Measurements from ENCODE around the gene FCF1. TPM values are rescaled to one million over a fixed set of nuclear protein-coding genes. Genes with fewer than 3 reads are reported as not detected.

Gene FCF1
- total and polyA plus RNA-seq, 2 experiments from 2014 or later = 30.3 to 58.7 TPM

DNA sequence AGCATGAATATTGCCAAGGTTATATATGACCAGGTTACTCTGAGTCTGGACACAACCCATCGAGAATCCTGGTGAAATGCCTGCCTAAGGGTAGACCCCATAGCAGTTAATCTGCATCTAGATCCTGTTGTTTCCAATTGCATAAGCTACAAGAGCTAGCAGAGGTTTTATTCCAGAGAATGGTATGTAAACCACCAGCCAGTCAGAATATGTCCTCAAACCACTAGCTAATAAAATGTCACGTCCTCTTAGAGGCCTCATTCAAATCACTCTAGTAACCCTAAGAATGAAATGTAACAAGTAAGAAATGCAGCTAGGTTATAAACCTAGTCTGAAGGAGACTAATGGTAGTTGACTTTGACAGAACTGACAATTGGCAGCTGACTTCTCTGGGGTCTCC lies 41.2 kb downstream of the FCF1 start:
- Histone ChIP-seq H3K4me1 (ENCODE audit: insufficient read depth) (no peaks in the 10 kb centered on the region), H3K4me2 (no peak overlapping the region), H3K36me3 (ENCODE audit: insufficient read depth) (no peaks in the 10 kb centered on the region), H3K4me3 (no peak overlapping the region), H2AFZ (no peak overlapping the region), H3K27me3 (ENCODE audit: insufficient read depth) (no peaks in the 10 kb centered on the region), H4K20me1 (replicated peaks; ENCODE audit: insufficient read depth) (no peaks in the 10 kb centered on the region), H3K79me2 (replicated peaks; ENCODE audit: insufficient read depth) (no peaks in the 10 kb centered on the region), H3K9me2 (ENCODE audit: insufficient read depth) (no peaks in the 10 kb centered on the region), H3K27ac (ENCODE audit: low read depth) (no peak overlapping the region), H3F3A (replicated peaks; ENCODE audit: low read depth) (no peaks in the 10 kb centered on the region)
- Mint-ChIP-seq H3K4me3 (no peak overlapping the region), H3K36me3 (ENCODE audit: low read depth) (peaks cover 15% of the 10 kb centered on the region; the same call in 2 of the 3 replicates), H3K27ac (no peak overlapping the region), H3K27me3 (ENCODE audit: insufficient read depth, low read depth, poor library complexity) (peaks cover 4% of the 10 kb centered on the region), H3K9me3 (peaks cover 21% of the 10 kb centered on the region), H3K4me1 (no peaks in the 10 kb centered on the region)
- TF ChIP-seq EZH2phosphoT487 (IDR thresholded peaks at IDR 0.05; ENCODE audit: unreplicated experiment) = no peak
- no peak for TF ChIP-seq POLR2AphosphoS5 (IDR thresholded peaks at IDR 0.05; ENCODE audit: low read depth)
- TF ChIP-seq STAT1 (IDR thresholded peaks at IDR 0.05; ENCODE audit: unreplicated experiment) = no peak
- no peak for TF ChIP-seq NANOG (IDR thresholded peaks at IDR 0.05; ENCODE audit: borderline replicate concordance)
- TF ChIP-seq REST (IDR thresholded peaks at IDR 0.05; ENCODE audit: unreplicated experiment) = no peak
- TF ChIP-seq, protein P1, sequence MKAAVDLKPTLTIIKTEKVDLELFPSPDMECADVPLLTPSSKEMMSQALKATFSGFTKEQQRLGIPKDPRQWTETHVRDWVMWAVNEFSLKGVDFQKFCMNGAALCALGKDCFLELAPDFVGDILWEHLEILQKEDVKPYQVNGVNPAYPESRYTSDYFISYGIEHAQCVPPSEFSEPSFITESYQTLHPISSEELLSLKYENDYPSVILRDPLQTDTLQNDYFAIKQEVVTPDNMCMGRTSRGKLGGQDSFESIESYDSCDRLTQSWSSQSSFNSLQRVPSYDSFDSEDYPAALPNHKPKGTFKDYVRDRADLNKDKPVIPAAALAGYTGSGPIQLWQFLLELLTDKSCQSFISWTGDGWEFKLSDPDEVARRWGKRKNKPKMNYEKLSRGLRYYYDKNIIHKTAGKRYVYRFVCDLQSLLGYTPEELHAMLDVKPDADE (IDR thresholded peaks at IDR 0.05) = no peak
- TF ChIP-seq CREB1 (CRISPR knock-in tag; IDR thresholded peaks at IDR 0.05; ENCODE audit: low read depth) = no peak
- TF ChIP-seq, protein P2, sequence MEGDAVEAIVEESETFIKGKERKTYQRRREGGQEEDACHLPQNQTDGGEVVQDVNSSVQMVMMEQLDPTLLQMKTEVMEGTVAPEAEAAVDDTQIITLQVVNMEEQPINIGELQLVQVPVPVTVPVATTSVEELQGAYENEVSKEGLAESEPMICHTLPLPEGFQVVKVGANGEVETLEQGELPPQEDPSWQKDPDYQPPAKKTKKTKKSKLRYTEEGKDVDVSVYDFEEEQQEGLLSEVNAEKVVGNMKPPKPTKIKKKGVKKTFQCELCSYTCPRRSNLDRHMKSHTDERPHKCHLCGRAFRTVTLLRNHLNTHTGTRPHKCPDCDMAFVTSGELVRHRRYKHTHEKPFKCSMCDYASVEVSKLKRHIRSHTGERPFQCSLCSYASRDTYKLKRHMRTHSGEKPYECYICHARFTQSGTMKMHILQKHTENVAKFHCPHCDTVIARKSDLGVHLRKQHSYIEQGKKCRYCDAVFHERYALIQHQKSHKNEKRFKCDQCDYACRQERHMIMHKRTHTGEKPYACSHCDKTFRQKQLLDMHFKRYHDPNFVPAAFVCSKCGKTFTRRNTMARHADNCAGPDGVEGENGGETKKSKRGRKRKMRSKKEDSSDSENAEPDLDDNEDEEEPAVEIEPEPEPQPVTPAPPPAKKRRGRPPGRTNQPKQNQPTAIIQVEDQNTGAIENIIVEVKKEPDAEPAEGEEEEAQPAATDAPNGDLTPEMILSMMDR (conservative IDR thresholded peaks at IDR 0.05; ENCODE audit: low read depth in 2 of 2) = no peak
- TF ChIP-seq JUNB (IDR thresholded peaks at IDR 0.05; ENCODE audit: unreplicated experiment) = no peak
- TF ChIP-seq ZNF331 (CRISPR knock-in tag; IDR thresholded peaks at IDR 0.05; ENCODE audit: low read depth) = no peak
- no peak for TF ChIP-seq EZH2 (IDR thresholded peaks at IDR 0.05; ENCODE audit: low read depth, unreplicated experiment)
- no peak for TF ChIP-seq ZNF114 (CRISPR knock-in tag; IDR thresholded peaks at IDR 0.05)
- TF ChIP-seq ZNF462 (CRISPR knock-in tag; IDR thresholded peaks at IDR 0.05) = no peak
- DNase-seq (ENCODE audit: low spot score) (no peak), ATAC-seq (no peak)
